Testis (tissue), 3 donors: ENCODE results near the gene AMOTL1. TPM values are rescaled to one million over a fixed set of nuclear protein-coding genes. Genes with fewer than 3 reads are reported as not detected.

ENCODE experiments used
- DNase-seq: peaks from one replicate; pipeline ENCODE4 v3.0.0-alpha.2; 2019
- H3K27ac ChIP-seq, 2 donors: fragments of 200-600 bp; sonication (generic); one replicate each; pipeline ENCODE4 v1.5.1; 2019
- H3K27me3 ChIP-seq: fragments of 200-600 bp; sonication (generic); one replicate; pipeline ENCODE4 v1.5.1; 2019
- H3K36me3 ChIP-seq: fragments of 200-600 bp; sonication (generic); one replicate; pipeline ENCODE4 v1.5.1; 2017; ENCODE audit warnings: low read depth; ENCODE audit errors: missing control alignments
- H3K4me1 ChIP-seq: fragments of 200-600 bp; sonication (generic); one replicate; pipeline ENCODE4 v1.5.1; 2019
- H3K4me3 ChIP-seq, 2 donors: fragments of 200-600 bp; sonication (generic); one replicate each; pipeline ENCODE4 v1.5.1; 2017 to 2019
- H3K9me3 ChIP-seq: fragments of 200-600 bp; sonication (generic); one replicate; pipeline ENCODE4 v1.5.1; 2017
- POLR2A ChIP-seq: fragments of 450-650 bp; IDR thresholded peaks from one replicate; pipeline ENCODE4 v1.6.1; 2017; ENCODE audit warnings: antibody characterized with exemption, mild to moderate bottlenecking, moderate library complexity
- WGBS, 2 donors: methylation state at CpG; one replicate each; pipeline ENCODE4 v1.1.5; 2018; 5-methylcytosine and 5-hydroxymethylcytosine counted together
- intact Hi-C: fragments of 100-400 bp; cut with DNase I; formaldehyde crosslinking; loops from one replicate; pipeline ENCODE4 v1.15.1; 2023; ENCODE audit warnings: low total_unique reads
- polyA plus RNA-seq: library from polyadenylated mRNA; stranded (reverse); fragments of 350-450 nt; fragmentation: Illumina TruSeq; extraction: RNeasy Lipid Tissue Mini Kit (QIAGEN cat#74804); gene quantifications from one replicate; pipeline ENCODE4 v1.2.3, GENCODE V29; 2014; ENCODE audit warnings: low read depth, low replicate concordance; ENCODE audit not compliant: insufficient read depth
- total RNA-seq, 2 donors: library from RNA; depleted of rRNA; stranded (reverse); fragments of >200 nt; gene quantifications; one replicate each; pipeline ENCODE4 v1.2.3, GENCODE V29; 2016
- TF ChIP-seq, protein P1 (sequence below), 3 experiments: fragments of 450-650 bp in 2 of 3; fragments of 200-600 bp in 1 of 3; sonication (generic) in 1 of 3; IDR thresholded peaks; one replicate each; pipeline ENCODE4 v1.5.1; 2016 to 2019; ENCODE audit warnings: antibody characterized with exemption in 3 of 3, mild to moderate bottlenecking in 2 of 3, moderate library complexity in 1 of 3

Gene AMOTL1
- total and polyA plus RNA-seq, 3 donors from 2014 or later: 17.1 to 25.4 (median 18.7) TPM

DNA sequence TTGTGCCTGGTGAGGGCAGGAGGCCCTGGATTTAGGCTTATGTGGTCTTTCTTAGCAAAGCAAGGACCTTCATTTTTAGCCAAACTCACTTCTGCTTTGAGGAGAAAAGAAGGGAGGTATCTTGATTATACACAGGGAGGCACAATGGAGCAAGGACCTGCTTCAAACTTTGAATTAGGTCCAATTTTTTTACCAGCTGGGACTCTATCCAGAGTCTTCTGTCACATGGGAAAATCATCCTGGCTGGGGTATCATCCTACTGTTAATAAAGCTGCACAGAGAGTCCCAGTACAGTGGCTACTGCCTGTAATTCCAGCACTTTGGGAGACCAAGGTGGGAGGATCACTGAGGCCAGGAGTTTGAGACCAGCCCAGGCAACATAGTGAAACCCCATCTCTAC is 117.4 kb downstream of the AMOTL1 start:
- H3K27ac ChIP-seq: no peak overlapping the region
- H3K4me1 ChIP-seq: no peaks in the 10 kb centered on the region
- no peak overlapping the region for H3K4me3 ChIP-seq
- no peaks in the 10 kb centered on the region for H3K9me3 ChIP-seq
- intact Hi-C loops: no loop called here
- no peaks in the 10 kb centered on the region for H3K36me3 ChIP-seq
- DNase-seq: no peak
- H3K27me3 ChIP-seq: no peaks in the 10 kb centered on the region
- TF ChIP-seq POLR2A: no peak
- TF ChIP-seq, protein P1, sequence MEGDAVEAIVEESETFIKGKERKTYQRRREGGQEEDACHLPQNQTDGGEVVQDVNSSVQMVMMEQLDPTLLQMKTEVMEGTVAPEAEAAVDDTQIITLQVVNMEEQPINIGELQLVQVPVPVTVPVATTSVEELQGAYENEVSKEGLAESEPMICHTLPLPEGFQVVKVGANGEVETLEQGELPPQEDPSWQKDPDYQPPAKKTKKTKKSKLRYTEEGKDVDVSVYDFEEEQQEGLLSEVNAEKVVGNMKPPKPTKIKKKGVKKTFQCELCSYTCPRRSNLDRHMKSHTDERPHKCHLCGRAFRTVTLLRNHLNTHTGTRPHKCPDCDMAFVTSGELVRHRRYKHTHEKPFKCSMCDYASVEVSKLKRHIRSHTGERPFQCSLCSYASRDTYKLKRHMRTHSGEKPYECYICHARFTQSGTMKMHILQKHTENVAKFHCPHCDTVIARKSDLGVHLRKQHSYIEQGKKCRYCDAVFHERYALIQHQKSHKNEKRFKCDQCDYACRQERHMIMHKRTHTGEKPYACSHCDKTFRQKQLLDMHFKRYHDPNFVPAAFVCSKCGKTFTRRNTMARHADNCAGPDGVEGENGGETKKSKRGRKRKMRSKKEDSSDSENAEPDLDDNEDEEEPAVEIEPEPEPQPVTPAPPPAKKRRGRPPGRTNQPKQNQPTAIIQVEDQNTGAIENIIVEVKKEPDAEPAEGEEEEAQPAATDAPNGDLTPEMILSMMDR (IDR thresholded peaks at IDR 0.05): no peak

DNA sequence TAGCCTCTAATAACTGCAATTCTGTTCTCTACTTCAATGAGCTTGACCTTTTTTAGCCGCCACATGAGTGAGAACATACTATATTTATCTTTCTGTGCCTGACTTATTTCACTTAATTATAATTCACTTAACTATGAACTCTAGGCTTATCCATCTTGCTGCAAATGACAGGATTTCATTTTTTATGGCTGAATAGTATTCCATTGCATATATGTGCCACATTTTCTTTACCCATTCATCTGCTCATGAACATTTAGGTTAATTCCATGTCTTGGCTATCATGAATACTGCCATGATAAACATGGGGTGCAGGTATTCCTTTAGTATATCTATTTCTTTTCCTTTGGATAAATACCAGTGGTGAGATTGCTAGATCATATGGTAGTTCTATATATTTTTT is 120.0 kb downstream of the AMOTL1 start:
- Histone ChIP-seq H3K4me3 (no peak overlapping the region), H3K27ac (no peak overlapping the region), H3K9me3 (no peaks in the 10 kb centered on the region), H3K36me3 (no peaks in the 10 kb centered on the region), H3K4me1 (no peaks in the 10 kb centered on the region), H3K27me3 (no peaks in the 10 kb centered on the region)
- intact Hi-C loops: no loop called here
- TF ChIP-seq, protein P1 (IDR thresholded peaks at IDR 0.05): no peak
- no peak for TF ChIP-seq POLR2A
- DNase-seq: no peak
- WGBS, 2 donors: 0% methylated on average over 1 of the region's 1 CpG; no CpG with 5 or more reads in 1 of the 2 donors

DNA sequence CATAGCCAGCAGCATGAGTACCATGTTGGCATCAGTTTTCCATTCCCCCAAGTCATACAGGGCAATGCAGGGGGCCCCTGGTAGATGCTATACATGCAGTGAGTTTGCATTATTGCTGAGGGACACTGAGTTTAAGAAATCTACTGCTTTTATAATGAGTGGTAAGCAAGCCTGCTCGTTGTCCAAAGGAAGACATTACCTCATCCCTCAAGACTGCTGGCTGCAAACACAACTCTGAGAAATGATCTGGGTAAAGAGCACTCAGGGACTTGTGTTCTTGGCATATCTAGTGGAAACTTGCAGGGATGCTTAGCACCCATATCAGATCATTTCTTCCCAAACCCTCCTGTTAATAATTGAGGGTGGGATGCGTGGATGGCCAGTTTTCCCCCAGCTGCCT is 127.3 kb downstream of the AMOTL1 start:
- TF ChIP-seq POLR2A: no peak
- TF ChIP-seq, protein P1 (IDR thresholded peaks at IDR 0.05): no peak
- no peak overlapping the region for H3K4me3 ChIP-seq
- no peaks in the 10 kb centered on the region for H3K9me3 ChIP-seq
- intact Hi-C loops: loop anchor here (10.0 kb wide), 1 partner anchor 261 kb away; no protein-coding TSS in a partner anchor
- H3K27me3 ChIP-seq: no peaks in the 10 kb centered on the region
- H3K27ac ChIP-seq: no peak overlapping the region
- H3K36me3 ChIP-seq: no peaks in the 10 kb centered on the region
- DNase-seq: no peak
- WGBS, 2 donors: 47 to 55% methylated on average over 2 of the region's 2 CpGs
- peaks cover 11% of the 10 kb centered on the region for H3K4me1 ChIP-seq

DNA sequence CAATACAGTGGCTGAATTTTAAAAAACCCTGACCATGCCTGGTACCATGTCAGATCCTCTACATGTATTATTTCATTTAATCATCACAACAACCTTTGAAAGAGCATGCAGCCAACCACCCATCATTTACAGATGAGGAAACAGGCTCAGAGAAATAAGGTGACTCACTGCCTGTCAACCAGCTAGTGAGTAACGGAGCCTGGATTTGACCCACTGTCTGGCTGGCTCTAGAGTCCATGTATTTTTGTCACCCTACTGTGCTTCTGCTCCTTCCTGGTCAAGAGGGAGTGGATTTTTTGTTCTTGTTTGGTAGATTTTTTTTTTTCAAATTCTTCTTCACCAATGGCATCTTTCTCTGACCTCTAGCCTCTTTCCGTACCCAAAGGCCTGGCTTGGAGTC is 127.8 kb downstream of the AMOTL1 start:
- DNase-seq: no peak
- Histone ChIP-seq H3K4me1 (peaks cover 11% of the 10 kb centered on the region), H3K27me3 (no peaks in the 10 kb centered on the region), H3K9me3 (no peaks in the 10 kb centered on the region), H3K4me3 (no peak overlapping the region), H3K27ac (no peak overlapping the region), H3K36me3 (no peaks in the 10 kb centered on the region)
- TF ChIP-seq, protein P1 (IDR thresholded peaks at IDR 0.05): no peak
- TF ChIP-seq POLR2A: no peak
- intact Hi-C loops: loop anchor here (10.0 kb wide), 1 partner anchor 261 kb away; no protein-coding TSS in a partner anchor
- 66 to 74% methylated on average over 2 of the region's 2 CpGs for WGBS, 2 donors

DNA sequence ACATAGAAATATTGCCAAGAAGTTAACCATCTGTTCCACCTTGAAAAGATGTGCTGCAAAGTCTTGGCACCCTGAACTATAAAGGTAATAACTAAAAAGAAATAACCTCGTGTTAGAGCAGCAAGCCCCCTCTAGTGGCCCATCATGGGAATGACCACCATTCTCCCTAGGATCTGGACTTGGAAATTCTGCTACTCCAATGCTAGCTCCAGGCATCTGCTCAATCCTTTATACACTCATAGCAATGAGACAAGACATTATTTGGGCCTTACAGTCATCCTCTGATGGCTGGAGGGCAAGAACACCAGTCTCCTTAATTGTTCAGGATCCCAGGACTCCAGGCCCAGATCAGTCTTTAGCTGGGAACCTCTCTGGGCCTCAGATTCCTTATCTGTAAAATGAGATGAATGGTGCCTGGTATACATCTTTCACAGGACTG is 129.2 kb downstream of the AMOTL1 start:
- H3K27ac ChIP-seq: no peak overlapping the region
- TF ChIP-seq POLR2A: no peak
- TF ChIP-seq, protein P1 (IDR thresholded peaks at IDR 0.05): peak; percentile 57 to 90 (median 87)

More for the DNA sequence above, 129.2 kb downstream of the AMOTL1 start:
- Histone ChIP-seq H3K4me1 (peaks cover 11% of the 10 kb centered on the region), H3K9me3 (no peaks in the 10 kb centered on the region), H3K36me3 (no peaks in the 10 kb centered on the region), H3K4me3 (no peak overlapping the region), H3K27me3 (no peaks in the 10 kb centered on the region)
- DNase-seq: peak; percentile 79
- WGBS, 2 donors: 4% methylated on average over 1 of the region's 1 CpG
- intact Hi-C loops: loop anchor here (10.0 kb wide), 1 partner anchor 263 kb away; no protein-coding TSS in a partner anchor
